Measurements from ENCODE around the gene FSHR.

Gene FSHR

DNA sequence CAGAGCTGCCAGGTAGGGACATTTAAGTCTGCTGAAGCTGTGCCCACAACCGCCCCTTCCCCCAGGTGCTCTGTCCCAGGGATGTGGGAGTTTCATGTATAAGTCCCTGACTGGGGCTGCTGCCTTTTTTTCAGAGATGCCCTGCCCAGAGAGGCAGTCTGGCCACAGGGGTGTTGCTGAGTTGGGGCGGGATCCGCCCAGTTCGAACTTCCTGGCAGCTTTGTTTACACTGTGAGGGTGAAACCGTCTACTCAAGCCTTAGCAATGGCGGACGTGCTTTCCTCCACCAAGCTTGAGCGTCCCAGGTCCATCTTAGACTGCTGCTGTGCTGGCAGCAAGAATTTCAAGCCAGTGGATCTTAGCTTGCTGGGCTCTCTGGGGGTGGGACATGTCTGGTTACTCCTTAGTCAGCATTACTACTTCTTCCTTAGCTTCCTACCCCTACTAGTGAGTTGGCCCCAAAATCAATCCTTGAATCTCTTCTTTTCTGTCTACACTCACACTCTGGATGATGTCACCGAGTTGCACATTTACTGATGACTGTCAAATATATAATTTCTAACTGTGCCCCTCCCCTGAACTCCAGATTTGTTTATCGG, 31.8 kb upstream of the FSHR start:
- TF ChIP-seq, protein P1, sequence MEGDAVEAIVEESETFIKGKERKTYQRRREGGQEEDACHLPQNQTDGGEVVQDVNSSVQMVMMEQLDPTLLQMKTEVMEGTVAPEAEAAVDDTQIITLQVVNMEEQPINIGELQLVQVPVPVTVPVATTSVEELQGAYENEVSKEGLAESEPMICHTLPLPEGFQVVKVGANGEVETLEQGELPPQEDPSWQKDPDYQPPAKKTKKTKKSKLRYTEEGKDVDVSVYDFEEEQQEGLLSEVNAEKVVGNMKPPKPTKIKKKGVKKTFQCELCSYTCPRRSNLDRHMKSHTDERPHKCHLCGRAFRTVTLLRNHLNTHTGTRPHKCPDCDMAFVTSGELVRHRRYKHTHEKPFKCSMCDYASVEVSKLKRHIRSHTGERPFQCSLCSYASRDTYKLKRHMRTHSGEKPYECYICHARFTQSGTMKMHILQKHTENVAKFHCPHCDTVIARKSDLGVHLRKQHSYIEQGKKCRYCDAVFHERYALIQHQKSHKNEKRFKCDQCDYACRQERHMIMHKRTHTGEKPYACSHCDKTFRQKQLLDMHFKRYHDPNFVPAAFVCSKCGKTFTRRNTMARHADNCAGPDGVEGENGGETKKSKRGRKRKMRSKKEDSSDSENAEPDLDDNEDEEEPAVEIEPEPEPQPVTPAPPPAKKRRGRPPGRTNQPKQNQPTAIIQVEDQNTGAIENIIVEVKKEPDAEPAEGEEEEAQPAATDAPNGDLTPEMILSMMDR (IDR thresholded peaks at IDR 0.05; ENCODE audit: low read depth, low read length): no peak
- no peaks in the 10 kb centered on the region for H3K9me3 ChIP-seq
- H3K4me3 ChIP-seq (ENCODE audit: low read depth, low read length): no peak overlapping the region
- no peaks in the 10 kb centered on the region for H3K36me3 ChIP-seq
- H3K4me1 ChIP-seq: no peaks in the 10 kb centered on the region
- H3K27me3 ChIP-seq: no peaks in the 10 kb centered on the region
- no peak for DNase-seq

- peaks cover 8% of the 10 kb centered on the region; the same call in 1 of the 2 replicates for H3K4me1 ChIP-seq
- no peak overlapping the region for H3K4me3 ChIP-seq (ENCODE audit: low read depth, low read length)
- H3K36me3 ChIP-seq: no peaks in the 10 kb centered on the region
- TF ChIP-seq, protein P1 (IDR thresholded peaks at IDR 0.05; ENCODE audit: low read depth, low read length): no peak
- H3K9me3 ChIP-seq: no peaks in the 10 kb centered on the region
- no peaks in the 10 kb centered on the region for H3K27me3 ChIP-seq
- no peak for DNase-seq
Measured at GRCh38 chr2:49178656-49179055, 24.3 kb upstream of the FSHR start.

DNA sequence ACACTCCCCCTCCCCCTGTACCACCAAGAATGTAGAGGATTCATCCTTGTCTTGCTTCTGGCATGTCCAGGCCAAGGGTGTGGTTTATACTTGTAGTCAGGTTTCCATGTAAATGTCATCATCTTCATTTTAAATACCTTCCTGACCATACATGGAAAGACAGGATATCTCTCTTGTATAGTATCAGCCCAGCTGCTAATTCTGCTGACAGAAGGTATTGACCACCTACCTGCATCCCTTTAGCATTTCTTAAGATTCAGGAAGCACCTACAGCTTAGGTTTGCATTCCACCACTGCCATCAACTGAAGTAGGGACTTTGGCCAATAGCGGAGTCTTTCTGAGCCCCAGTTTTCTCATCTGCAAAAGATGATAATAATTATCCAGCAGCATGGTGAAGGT, 22.9 kb upstream of the FSHR start:
- H3K36me3 ChIP-seq: no peaks in the 10 kb centered on the region
- TF ChIP-seq, protein P1 (IDR thresholded peaks at IDR 0.05; ENCODE audit: low read depth, low read length): no peak
- H3K9me3 ChIP-seq: no peaks in the 10 kb centered on the region
- H3K4me1 ChIP-seq: peaks cover 8% of the 10 kb centered on the region; the same call in 1 of the 2 replicates
- H3K4me3 ChIP-seq (ENCODE audit: low read depth, low read length): no peak overlapping the region
- H3K27me3 ChIP-seq: no peaks in the 10 kb centered on the region
- no peak for DNase-seq

DNA sequence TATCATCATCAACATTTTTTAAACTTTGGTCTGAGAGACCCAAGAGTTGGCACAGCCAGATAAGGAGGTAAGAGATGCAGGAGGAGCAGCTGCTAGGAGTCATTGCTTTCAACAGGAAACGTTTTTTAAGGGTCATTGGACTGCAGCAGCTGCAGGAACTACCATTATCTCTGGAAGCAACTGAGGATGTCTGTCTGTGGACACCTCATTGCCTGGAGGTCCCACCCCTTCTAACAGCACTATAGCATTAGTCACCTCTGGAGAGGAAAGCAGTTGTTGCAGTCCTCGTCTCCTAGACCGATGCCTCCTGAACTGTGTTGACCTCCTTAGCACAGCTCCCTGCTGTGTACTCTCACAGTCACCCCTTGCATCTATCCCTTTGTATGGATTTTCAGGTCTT, 21.5 kb upstream of the FSHR start:
- H3K4me3 ChIP-seq (ENCODE audit: low read depth, low read length): no peak overlapping the region
- TF ChIP-seq, protein P1 (IDR thresholded peaks at IDR 0.05; ENCODE audit: low read depth, low read length): no peak
- H3K4me1 ChIP-seq: peaks cover 8% of the 10 kb centered on the region; the same call in 1 of the 2 replicates
- no peaks in the 10 kb centered on the region for H3K9me3 ChIP-seq
- no peaks in the 10 kb centered on the region for H3K27me3 ChIP-seq
- DNase-seq: peak; percentile 32
- no peaks in the 10 kb centered on the region for H3K36me3 ChIP-seq

- no peaks in the 10 kb centered on the region for H3K9me3 ChIP-seq
- TF ChIP-seq, protein P1 (IDR thresholded peaks at IDR 0.05; ENCODE audit: low read depth, low read length): no peak
- peaks cover 8% of the 10 kb centered on the region; the same call in 1 of the 2 replicates for H3K4me1 ChIP-seq
- no peak overlapping the region for H3K4me3 ChIP-seq (ENCODE audit: low read depth, low read length)
- peak; percentile 51 for DNase-seq
- H3K27me3 ChIP-seq: no peaks in the 10 kb centered on the region
- H3K36me3 ChIP-seq: no peaks in the 10 kb centered on the region
Measured at GRCh38 chr2:49174750-49175149, 20.4 kb upstream of the FSHR start.

GRCh38 chr2:49167131-49167530, 12.8 kb upstream of the FSHR start:
- TF ChIP-seq, protein P1 (IDR thresholded peaks at IDR 0.05; ENCODE audit: low read depth, low read length): no peak
- H3K4me1 ChIP-seq: no peaks in the 10 kb centered on the region
- H3K27me3 ChIP-seq: no peaks in the 10 kb centered on the region
- H3K36me3 ChIP-seq: no peaks in the 10 kb centered on the region
- no peaks in the 10 kb centered on the region for H3K9me3 ChIP-seq
- no peak for DNase-seq
- no peak overlapping the region for H3K4me3 ChIP-seq (ENCODE audit: low read depth, low read length)
